Calu3 (cell line): ENCODE measurements around the gene C10orf95. TPM values are rescaled to one million over a fixed set of nuclear protein-coding genes. Genes with fewer than 3 reads are reported as not detected.

Source experiments
- BruUV-seq: library from RNA; stranded (reverse); fragments of 400-500 nt; replicated peaks from 2 replicates; lab custom pipeline; 2021; lab: Mats Ljungman, UMichigan
- CTCF ChIA-PET: fragments of 300-600 bp; sonication (Branson Sonifier 250); formaldehyde crosslinking; loops from one replicate; lab custom pipeline; 2022; ENCODE audit warnings: antibody characterized with exemption; lab: Charles Lee
- DNase-seq: peaks from one replicate; pipeline ENCODE4 v3.0.0; 2022
- H3K27ac Mint-ChIP-seq: one replicate; pipeline ENCODE4 v1.8.0; 2022; ENCODE audit warnings: mixed read lengths; ENCODE audit not compliant: unreplicated experiment
- H3K27me3 Mint-ChIP-seq: one replicate; pipeline ENCODE4 v1.8.0; 2022; ENCODE audit warnings: mixed read lengths; ENCODE audit not compliant: unreplicated experiment
- H3K36me3 Mint-ChIP-seq: one replicate; pipeline ENCODE4 v1.8.0; 2022; ENCODE audit warnings: mild to moderate bottlenecking, moderate library complexity, mixed read lengths; ENCODE audit not compliant: insufficient read depth, unreplicated experiment
- H3K4me1 Mint-ChIP-seq: one replicate; pipeline ENCODE4 v1.8.0; 2022; ENCODE audit warnings: mild to moderate bottlenecking, low read depth, mixed read lengths; ENCODE audit not compliant: unreplicated experiment
- H3K4me3 Mint-ChIP-seq: one replicate; pipeline ENCODE4 v1.8.0; 2022; ENCODE audit warnings: mild to moderate bottlenecking, low read depth, moderate library complexity, mixed read lengths; ENCODE audit not compliant: unreplicated experiment
- H3K9me3 Mint-ChIP-seq: one replicate; pipeline ENCODE4 v1.8.0; 2022; ENCODE audit warnings: low read depth, mixed read lengths; ENCODE audit not compliant: unreplicated experiment
- CTCF ChIP-seq: fragments of 200-600 bp; IDR thresholded peaks from one replicate; pipeline ENCODE4 v1.8.0; 2022; ENCODE audit warnings: antibody characterized with exemption; ENCODE audit not compliant: unreplicated experiment
- intact Hi-C: fragments of 100-400 bp; cut with micrococcal nuclease; formaldehyde crosslinking; loops from one replicate; pipeline ENCODE4 v1.10.0; 2022; ENCODE audit not compliant: unreplicated experiment
- total RNA-seq: library from RNA; stranded (reverse); gene quantifications from 2 replicates; pipeline ENCODE4 v1.2.3, GENCODE V29; 2022

The C10orf95 gene
- total RNA-seq, 1 experiment from 2014 or later: 0.57 TPM

- Mint-ChIP-seq H3K4me3 (no peak overlapping the region), H3K27ac (no peak overlapping the region), H3K36me3 (peaks cover 21% of the 10 kb centered on the region), H3K9me3 (no peaks in the 10 kb centered on the region), H3K4me1 (peaks cover 23% of the 10 kb centered on the region), H3K27me3 (peaks cover 27% of the 10 kb centered on the region)
- CTCF ChIA-PET: no interaction called here
- no peak for TF ChIP-seq CTCF
- DNase-seq: no peak
- no TSS peak for BruUV-seq
- intact Hi-C loops: no loop called here
These were observed 15.0 kb downstream of the C10orf95 start for GRCh38 chr10:102436312-102436711.

- DNase-seq: no peak
- H3K27ac Mint-ChIP-seq: no peak overlapping the region
- CTCF ChIA-PET: no interaction called here
- peaks cover 21% of the 10 kb centered on the region for H3K36me3 Mint-ChIP-seq
- peaks cover 27% of the 10 kb centered on the region for H3K27me3 Mint-ChIP-seq
- no TSS peak for BruUV-seq
- no peaks in the 10 kb centered on the region for H3K9me3 Mint-ChIP-seq
- intact Hi-C loops: no loop called here
- TF ChIP-seq CTCF: no peak
- no peak overlapping the region for H3K4me3 Mint-ChIP-seq
- H3K4me1 Mint-ChIP-seq: peaks cover 24% of the 10 kb centered on the region
These were observed 15.7 kb downstream of the C10orf95 start for GRCh38 chr10:102435529-102436233.

GRCh38 chr10:102435133-102435497, 16.2 kb downstream of the C10orf95 start:
- CTCF ChIA-PET: interaction anchor here (0.9 kb wide), 2 partner anchors 15 to 39 kb away, joined by 4 read pairs; partner anchors contain the start of genes FBXL15 and NFKB2
- peaks cover 27% of the 10 kb centered on the region for H3K27me3 Mint-ChIP-seq
- H3K9me3 Mint-ChIP-seq: no peaks in the 10 kb centered on the region
- no peak for DNase-seq
- no peak overlapping the region for H3K4me3 Mint-ChIP-seq
- BruUV-seq: no TSS peak
- no peak overlapping the region for H3K27ac Mint-ChIP-seq
- intact Hi-C loops: no loop called here
- peaks cover 21% of the 10 kb centered on the region for H3K36me3 Mint-ChIP-seq
- peaks cover 24% of the 10 kb centered on the region for H3K4me1 Mint-ChIP-seq
- TF ChIP-seq CTCF: no peak

- Mint-ChIP-seq H3K27ac (no peak overlapping the region), H3K4me1 (peaks cover 24% of the 10 kb centered on the region), H3K36me3 (peaks cover 21% of the 10 kb centered on the region), H3K27me3 (peaks cover 27% of the 10 kb centered on the region), H3K4me3 (no peak overlapping the region), H3K9me3 (no peaks in the 10 kb centered on the region)
- no peak for TF ChIP-seq CTCF
- intact Hi-C loops: no loop called here
- BruUV-seq: no TSS peak
- CTCF ChIA-PET: interaction anchor here (0.9 kb wide), 2 partner anchors 14 to 39 kb away, joined by 4 read pairs; partner anchors contain the start of genes FBXL15 and NFKB2
- no peak for DNase-seq
These were observed 16.8 kb downstream of the C10orf95 start for GRCh38 chr10:102434394-102435132.
